ENCODE results near the gene TMSB4X. TPM values are rescaled to one million over a fixed set of nuclear protein-coding genes. Genes with fewer than 3 reads are reported as not detected.
"Not testable (repeated sequence)": the region's sequence is repeated elsewhere in the genome, so short reads cannot be mapped to it uniquely, and the experiment has no call there.

Gene TMSB4X
- polyA plus RNA-seq (2014; cell fraction: cytosol; rRNA removed): 1,181 and 1,320 TPM in 2 replicates
- polyA plus RNA-seq (2014; cell fraction: nucleus; rRNA removed): 393 and 471 TPM in 2 replicates

GRCh38 chrX:12974796-12975669 lies at the start of gene TMSB4X:
Gene TMSB4X, plus strand, starts transcription at chrX:12975110.
- DNase-seq (ENCODE audit: low spot score): peak; percentile 79

GRCh38 chrX:12929701-12930100 lies 45.2 kb upstream of the TMSB4X start:
- DNase-seq (ENCODE audit: low spot score): no peak

GRCh38 chrX:12930150-12930549 lies 44.8 kb upstream of the TMSB4X start:
- no peak for DNase-seq (ENCODE audit: low spot score)

- DNase-seq (ENCODE audit: low spot score): no peak
Measured at GRCh38 chrX:12932244-12932643, 42.7 kb upstream of the TMSB4X start.

- no peak for DNase-seq (ENCODE audit: low spot score)
Measured at GRCh38 chrX:12934850-12935249, 40.1 kb upstream of the TMSB4X start.

GRCh38 chrX:12936947-12937346 lies 38.0 kb upstream of the TMSB4X start:
- DNase-seq (ENCODE audit: low spot score): no peak

- DNase-seq (ENCODE audit: low spot score): not testable (repeated sequence)
Measured at GRCh38 chrX:12940471-12940870, 34.4 kb upstream of the TMSB4X start.

- not testable (repeated sequence) for DNase-seq (ENCODE audit: low spot score)
Measured at GRCh38 chrX:12943592-12943991, 31.3 kb upstream of the TMSB4X start.

GRCh38 chrX:12944452-12944851 lies 30.5 kb upstream of the TMSB4X start:
- not testable (repeated sequence) for DNase-seq (ENCODE audit: low spot score)

GRCh38 chrX:12945494-12945893 lies 29.4 kb upstream of the TMSB4X start:
- DNase-seq (ENCODE audit: low spot score): no peak

- no peak for DNase-seq (ENCODE audit: low spot score)
Measured at GRCh38 chrX:12946406-12946805, 28.5 kb upstream of the TMSB4X start.

GRCh38 chrX:12946838-12947544 lies 27.9 kb upstream of the TMSB4X start:
- DNase-seq (ENCODE audit: low spot score): peak; percentile 46

GRCh38 chrX:12947545-12948235 lies 27.2 kb upstream of the TMSB4X start:
- DNase-seq (ENCODE audit: low spot score): no peak

GRCh38 chrX:12948495-12948894 lies 26.4 kb upstream of the TMSB4X start:
- DNase-seq (ENCODE audit: low spot score): no peak

GRCh38 chrX:12949205-12949926 lies 25.5 kb upstream of the TMSB4X start:
- peak; percentile 63 for DNase-seq (ENCODE audit: low spot score)

- DNase-seq (ENCODE audit: low spot score): peak; percentile 61
Measured at GRCh38 chrX:12949927-12950656, 24.8 kb upstream of the TMSB4X start.

GRCh38 chrX:12950851-12951594 lies 23.9 kb upstream of the TMSB4X start:
- peak; percentile 47 for DNase-seq (ENCODE audit: low spot score)

- no peak for DNase-seq (ENCODE audit: low spot score)
Measured at GRCh38 chrX:12951595-12951975, 23.3 kb upstream of the TMSB4X start.

- DNase-seq (ENCODE audit: low spot score): no peak
Measured at GRCh38 chrX:12953420-12953819, 21.5 kb upstream of the TMSB4X start.

GRCh38 chrX:12954376-12954775 lies 20.5 kb upstream of the TMSB4X start:
- DNase-seq (ENCODE audit: low spot score): no peak

All from SK-N-DZ (cell line).